Measurements from ENCODE around the gene LEPR.
"Not testable (repeated sequence)": the region's sequence is repeated elsewhere in the genome, so short reads cannot be mapped to it uniquely, and the experiment has no call there.

LEPR gene

GRCh38 chr1:65437616-65438015 is 17.1 kb downstream of the LEPR start:
- no peak for DNase-seq

- no peak for DNase-seq
Observed at GRCh38 chr1:65440322-65440900, 19.9 kb downstream of the LEPR start.

GRCh38 chr1:65440915-65441314 is 20.4 kb downstream of the LEPR start:
- DNase-seq: no peak

GRCh38 chr1:65441464-65441863 is 21.0 kb downstream of the LEPR start:
- no peak for DNase-seq

GRCh38 chr1:65442442-65442841 is 22.0 kb downstream of the LEPR start:
- no peak for DNase-seq

GRCh38 chr1:65443647-65444046 is 23.2 kb downstream of the LEPR start:
- no peak for DNase-seq

- DNase-seq: no peak
Observed at GRCh38 chr1:65444128-65444640, 23.7 kb downstream of the LEPR start.

- DNase-seq: no peak
Observed at GRCh38 chr1:65445837-65446236, 25.4 kb downstream of the LEPR start.

- DNase-seq: no peak
Observed at GRCh38 chr1:65449214-65449823, 28.9 kb downstream of the LEPR start.

GRCh38 chr1:65455678-65456077 is 35.2 kb downstream of the LEPR start:
- not testable (repeated sequence) for DNase-seq

GRCh38 chr1:65456481-65456880 is 36.0 kb downstream of the LEPR start:
- DNase-seq: no peak

- DNase-seq: no peak
Observed at GRCh38 chr1:65457868-65458267, 37.4 kb downstream of the LEPR start.

- no peak for DNase-seq
Observed at GRCh38 chr1:65458730-65459396, 38.4 kb downstream of the LEPR start.

GRCh38 chr1:65459397-65459768 is 38.9 kb downstream of the LEPR start:
- DNase-seq: no peak

GRCh38 chr1:65465837-65466236 is 45.4 kb downstream of the LEPR start:
- not testable (repeated sequence) for DNase-seq

- DNase-seq: no peak
Observed at GRCh38 chr1:65467536-65467935, 47.1 kb downstream of the LEPR start.

GRCh38 chr1:65469126-65469888 is 48.8 kb downstream of the LEPR start:
- no peak for DNase-seq

- DNase-seq: no peak
Observed at GRCh38 chr1:65469889-65470340, 49.4 kb downstream of the LEPR start.
